Measurements from ENCODE around the gene AKT1S1.

DNA sequence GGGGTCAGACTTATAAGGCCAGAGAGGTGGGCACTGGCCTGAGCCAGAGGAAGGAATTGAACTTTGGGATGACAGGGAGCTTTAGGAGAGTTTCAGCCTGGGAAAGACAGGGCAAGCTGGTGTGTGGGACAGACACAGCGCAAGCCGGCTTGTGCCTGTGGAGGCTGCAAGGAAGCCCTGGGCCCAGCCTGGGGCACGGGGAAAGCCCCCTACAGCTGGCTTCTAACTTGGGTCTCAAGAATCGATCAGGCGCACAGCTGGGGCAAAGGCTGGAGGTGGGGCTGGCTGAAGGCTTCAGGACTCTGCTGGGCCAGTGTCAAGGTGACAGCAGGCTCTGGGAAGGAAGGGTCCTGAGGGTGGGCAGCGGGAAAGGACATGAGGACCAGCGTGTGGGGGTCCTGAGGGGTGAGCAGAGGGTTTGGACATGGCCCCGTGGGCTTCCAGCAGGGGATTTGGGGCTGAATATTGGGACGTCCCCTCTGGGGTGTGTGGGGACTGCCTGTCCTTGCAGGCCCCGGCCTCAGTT lies 23.2 kb downstream of the AKT1S1 start:
- TF ChIP-seq CTCF (IDR thresholded peaks at IDR 0.05) (no peak), POLR2A (IDR thresholded peaks at IDR 0.05) (no peak)
